Glomerular endothelial cell (primary cell): ENCODE data around the gene ADSS2. TPM values are rescaled to one million over a fixed set of nuclear protein-coding genes. Genes with fewer than 3 reads are reported as not detected.
"Not testable (repeated sequence)": the region's sequence is repeated elsewhere in the genome, so short reads cannot be mapped to it uniquely, and the experiment has no call there.

Experiments
- DNase-seq: peaks from one replicate; pipeline ENCODE4 v3.0.0-alpha.2; 2011; ENCODE audit warnings: low read depth, low spot score; ENCODE audit errors: extremely low read depth
- total RNA-seq: library from RNA; depleted of rRNA; stranded (reverse); fragments of >200 nt; gene quantifications from 2 replicates; pipeline ENCODE4 v1.2.3, GENCODE V29; 2015

Gene ADSS2
- total RNA-seq, 1 donor from 2014 or later = 42.0 TPM

GRCh38 chr1:244400974-244401373 is 50.7 kb downstream of the ADSS2 start:
- no peak for DNase-seq

GRCh38 chr1:244397131-244397530 is 54.6 kb downstream of the ADSS2 start:
- DNase-seq = no peak

DNA sequence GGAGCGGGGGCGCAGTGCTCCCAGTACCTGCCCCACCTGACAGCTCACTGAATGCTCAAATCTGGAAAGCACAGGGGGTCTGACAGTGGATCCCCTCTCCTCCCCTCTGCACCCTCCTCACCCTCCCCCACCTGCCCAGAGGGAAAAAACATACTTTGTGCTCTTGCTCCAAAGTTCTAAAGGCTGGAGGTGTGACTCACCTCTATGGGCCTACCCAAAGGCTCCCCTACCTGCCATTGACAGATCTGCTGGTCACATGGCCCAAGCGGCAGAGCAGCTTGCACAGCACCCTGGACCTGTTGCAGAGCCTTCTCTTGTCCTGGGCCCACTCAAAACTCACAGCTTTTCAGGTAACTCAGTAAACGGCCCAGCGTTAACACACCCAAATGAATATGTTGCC is 55.7 kb downstream of the ADSS2 start:
- DNase-seq = no peak

DNA sequence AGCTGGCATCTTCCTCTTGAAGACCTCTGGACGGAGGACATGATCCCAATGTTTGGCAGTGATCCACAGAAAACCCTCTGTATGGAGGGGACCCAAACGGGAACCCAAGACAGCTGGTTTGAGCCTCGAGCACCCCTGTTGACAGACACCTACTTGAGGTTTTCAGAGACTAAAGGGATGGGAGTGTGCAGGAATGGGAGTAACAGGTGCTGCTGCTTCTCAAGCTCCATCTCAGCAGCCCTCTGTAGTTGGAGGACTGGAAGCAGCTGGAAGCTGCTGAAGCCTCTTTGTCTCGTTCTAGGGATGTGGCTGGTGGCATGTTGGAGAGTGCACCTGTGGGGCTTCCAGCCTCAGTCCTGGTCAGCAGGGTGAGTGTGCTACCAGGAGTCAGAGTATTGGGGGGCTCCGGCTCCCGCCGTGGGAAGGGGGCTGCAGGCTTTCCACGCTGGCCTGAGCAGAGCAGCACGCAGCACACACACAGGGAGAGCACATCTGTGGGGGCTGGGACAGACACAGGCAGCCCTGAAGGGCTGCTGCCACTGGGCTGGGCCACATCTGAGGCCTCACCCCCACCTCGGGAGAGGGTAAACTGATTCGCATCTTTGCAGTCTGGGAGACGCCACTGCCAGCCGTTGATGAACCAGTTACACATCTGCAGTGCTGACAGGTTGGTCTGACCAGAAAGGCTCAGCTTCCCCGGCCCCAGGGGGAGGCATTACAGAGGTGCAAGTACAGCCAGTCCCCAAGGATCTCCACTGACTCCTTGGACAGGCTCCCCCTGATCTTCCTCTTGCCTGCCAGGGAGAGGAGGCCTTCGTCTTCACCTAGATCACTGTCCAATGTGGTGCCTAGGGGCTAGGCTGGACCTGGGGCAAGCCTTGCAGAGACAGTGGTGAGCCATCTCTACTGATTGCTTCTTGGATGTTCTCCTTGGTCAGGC is 56.6 kb downstream of the ADSS2 start:
- no peak for DNase-seq

DNA sequence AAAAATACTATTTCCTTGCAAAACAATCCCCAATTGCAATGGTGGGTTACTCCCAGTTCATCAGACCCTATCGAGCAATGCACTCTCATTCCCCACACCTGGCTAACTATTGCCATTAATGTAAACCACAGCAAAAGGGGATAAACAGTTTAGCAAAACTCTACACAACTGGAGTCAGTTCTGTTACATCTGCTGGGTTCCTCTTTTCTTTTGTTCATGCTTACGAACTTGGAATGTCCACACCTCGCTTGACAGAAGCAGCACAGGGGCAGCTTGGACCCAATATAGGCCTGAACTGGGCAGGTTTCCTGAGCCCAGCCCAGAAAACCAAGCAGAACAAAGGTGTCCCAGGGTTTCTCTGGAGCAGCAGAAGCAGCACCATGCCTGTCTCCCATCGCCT is 57.4 kb downstream of the ADSS2 start:
- no peak for DNase-seq

DNA sequence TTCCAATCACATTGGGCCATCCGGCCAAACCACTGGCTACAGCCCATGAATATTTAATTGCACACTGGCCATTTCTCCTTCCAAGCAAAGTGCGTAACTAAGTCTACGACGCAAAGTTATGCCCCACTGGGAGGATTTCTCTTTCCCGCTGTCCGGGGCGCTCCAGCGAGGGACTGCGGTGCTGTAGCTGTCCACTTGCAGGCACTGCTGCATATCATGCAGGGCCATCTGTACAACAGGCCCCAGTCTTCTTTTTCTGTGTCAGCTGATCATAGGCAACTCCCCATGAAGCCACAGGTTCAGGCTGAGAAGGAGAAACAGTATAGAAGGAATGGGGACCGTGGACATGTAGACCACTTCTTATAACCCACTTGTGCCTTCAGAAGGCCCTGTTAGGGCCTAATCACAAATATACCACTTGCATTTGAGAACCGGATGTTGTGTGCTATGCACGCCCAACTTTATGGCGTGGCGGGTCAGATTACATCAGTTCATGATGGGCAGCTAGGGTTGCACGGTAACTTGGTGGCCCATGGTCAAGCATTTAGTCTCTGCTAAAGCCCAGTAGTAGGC is 58.0 kb downstream of the ADSS2 start:
- DNase-seq = no peak

GRCh38 chr1:244391761-244392160 is 59.9 kb downstream of the ADSS2 start:
- no peak for DNase-seq

- no peak for DNase-seq
Observed at GRCh38 chr1:244388961-244389360, 62.7 kb downstream of the ADSS2 start.

DNA sequence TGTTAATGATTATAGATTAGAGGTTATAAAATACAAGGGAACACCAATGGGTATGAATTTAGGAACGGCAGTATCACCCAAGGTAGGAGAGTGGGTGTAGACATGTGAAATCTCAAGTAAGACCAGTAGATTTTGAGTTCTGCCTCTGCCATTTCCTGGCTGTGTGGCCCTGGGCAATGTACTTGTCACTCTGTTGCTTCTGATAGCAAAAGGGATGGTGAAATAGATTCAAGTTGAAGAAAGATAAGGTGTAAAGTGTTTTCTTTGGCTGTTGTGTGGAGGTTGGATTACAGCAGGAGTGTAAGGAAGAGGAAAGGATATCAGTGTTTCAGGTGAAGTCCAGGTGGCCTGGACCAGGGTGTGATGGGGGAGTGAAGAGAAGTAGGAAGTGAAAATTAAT is 64.3 kb downstream of the ADSS2 start:
- DNase-seq = no peak

- no peak for DNase-seq
Observed at GRCh38 chr1:244386595-244386994, 65.1 kb downstream of the ADSS2 start.

DNA sequence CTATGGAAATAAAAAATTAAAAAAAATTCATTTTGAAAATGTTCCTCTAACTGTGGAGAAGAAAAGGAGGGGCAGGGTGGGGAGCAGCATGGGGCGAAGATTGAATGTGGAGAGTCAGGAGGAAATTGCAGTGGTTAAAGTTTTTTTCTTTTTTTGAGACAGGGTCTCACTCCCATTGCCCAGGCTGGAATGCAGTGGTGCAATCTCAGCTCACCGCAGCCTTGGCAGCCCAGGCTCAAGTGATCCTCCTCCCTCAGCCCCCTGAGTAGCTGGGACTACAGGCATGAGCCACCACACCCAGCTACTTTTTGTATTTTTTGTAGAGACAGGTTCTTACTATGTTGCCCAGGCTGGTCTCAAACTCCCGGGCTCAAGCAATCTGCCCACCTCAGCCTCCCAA is 67.6 kb downstream of the ADSS2 start:
- no peak for DNase-seq

DNA sequence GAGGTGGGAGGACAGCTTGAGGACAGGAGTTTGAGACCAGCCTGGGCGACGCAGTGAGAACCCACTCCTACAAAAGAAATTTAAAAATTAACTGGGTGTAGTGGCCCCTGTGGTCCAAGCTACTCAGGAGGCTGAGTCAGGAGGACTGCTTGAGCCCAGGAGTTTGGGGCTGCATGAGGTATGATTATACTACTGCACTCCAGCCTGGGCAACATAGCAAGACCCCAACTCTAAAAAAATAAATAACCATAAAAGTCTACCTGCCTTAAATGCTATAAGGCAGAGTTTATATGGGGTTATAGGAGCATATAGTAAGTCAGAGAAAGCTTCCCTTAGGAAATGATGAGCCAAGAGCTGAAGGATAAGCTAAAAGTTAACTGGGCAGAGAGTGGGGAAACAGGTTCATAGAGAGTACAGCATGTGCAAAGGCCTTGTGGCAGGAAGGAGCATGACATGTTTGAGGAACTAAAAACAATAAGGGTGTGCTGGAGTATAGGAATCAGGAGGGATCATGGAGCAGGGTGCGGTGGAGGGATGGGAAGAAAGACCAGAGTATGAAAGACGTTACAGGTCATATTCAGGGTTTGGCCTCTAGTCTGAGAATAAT is 68.3 kb downstream of the ADSS2 start:
- DNase-seq = no peak

- DNase-seq = no peak
Observed at GRCh38 chr1:244381878-244382565, 69.7 kb downstream of the ADSS2 start.

DNA sequence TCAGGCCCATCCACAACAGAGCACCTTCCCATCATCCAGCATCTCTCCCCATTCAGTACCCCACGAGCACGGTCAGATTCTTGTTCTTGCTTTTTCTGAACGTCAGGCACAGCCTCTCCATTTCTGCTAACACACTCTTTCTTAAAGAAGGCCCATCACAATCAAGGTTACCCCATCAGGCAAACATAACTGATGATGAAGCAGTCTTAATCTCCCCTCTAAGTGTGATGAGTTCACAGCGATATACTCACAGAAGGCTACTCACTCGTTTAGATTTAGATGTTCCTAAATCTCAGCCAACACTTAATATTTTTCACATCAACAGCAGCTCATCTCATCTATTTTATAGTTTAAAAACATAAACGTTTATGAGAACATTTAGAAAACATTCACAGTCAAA is 75.6 kb downstream of the ADSS2 start:
- DNase-seq = no peak

DNA sequence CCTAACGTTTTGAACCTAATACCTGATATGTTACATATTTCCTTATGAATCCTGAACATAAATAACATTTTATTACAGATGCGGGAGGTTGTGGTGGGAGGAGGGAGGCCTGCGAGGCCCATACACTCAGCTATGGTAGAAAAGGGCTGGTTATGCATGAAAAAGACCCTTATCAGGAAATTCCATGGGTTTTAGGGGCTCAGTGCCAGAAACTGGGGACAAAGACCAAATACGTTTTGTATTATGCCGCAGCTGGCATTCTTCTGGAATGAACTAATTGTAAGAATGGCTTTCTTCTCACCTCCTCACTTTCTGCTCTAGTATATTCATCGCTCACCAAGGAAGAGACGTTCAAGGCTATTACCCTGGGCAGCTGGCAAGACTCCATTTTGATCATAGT is 76.7 kb downstream of the ADSS2 start:
- no peak for DNase-seq

DNA sequence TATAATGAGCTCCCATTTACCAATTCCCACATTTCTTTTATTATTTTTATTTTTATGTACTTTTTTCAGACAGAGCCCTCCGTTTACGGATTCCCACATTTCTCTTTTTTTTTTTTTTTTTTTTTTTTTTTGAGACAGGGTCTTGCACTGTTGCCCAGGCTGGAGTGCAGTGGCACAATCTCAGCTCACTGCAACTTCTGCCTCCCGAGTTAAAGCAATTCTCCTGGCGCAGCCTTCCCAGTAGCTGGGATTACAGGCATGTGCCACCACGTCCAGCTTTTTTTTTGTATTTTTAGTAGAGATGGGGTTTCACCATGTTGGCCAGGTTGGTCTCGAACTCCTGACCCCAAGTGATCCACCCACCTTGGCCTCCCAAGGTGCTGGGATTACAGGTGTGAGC is 77.2 kb downstream of the ADSS2 start:
- not testable (repeated sequence) for DNase-seq

- no peak for DNase-seq
Observed at GRCh38 chr1:244371242-244372141, 80.2 kb downstream of the ADSS2 start.

GRCh38 chr1:244370060-244370637 is 81.6 kb downstream of the ADSS2 start:
- DNase-seq = no peak

- DNase-seq = no peak
Observed at GRCh38 chr1:244369256-244370057, 82.3 kb downstream of the ADSS2 start.
